ENCODE measurements around the gene RWDD1. TPM values are rescaled to one million over a fixed set of nuclear protein-coding genes. Genes with fewer than 3 reads are reported as not detected.
"Not testable (repeated sequence)": the region's sequence is repeated elsewhere in the genome, so short reads cannot be mapped to it uniquely, and the experiment has no call there.

RWDD1 gene
- total RNA-seq, 2 donors from 2014 or later = 19.5 to 51.0 TPM

DNA sequence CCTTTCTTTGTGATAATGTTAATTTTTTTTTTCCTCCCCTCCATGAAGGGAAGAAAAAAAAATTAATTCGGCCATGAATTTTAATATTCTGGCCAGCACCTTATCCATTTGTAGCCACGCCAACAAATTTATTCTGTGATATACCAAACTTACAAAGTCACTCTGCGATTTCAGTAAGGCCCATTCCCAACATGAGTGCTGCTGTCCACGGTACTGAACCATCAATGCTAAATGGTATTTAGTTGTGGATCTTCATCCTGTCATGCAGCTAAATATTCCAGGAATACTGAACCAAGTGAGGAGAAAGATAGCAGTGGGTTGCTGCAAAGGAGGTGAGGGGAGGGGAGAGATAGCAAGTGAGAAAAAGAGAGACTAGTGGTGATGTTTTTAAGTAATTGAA, 25.5 kb downstream of the RWDD1 start:
- H3K4me1 ChIP-seq (ENCODE audit: control insufficient read depth in 1 of 2, low read depth in 2 of 2) = no peaks in the 10 kb centered on the region
- ATAC-seq (ENCODE audit: insufficient number of reproducible peaks, low FRiP score, low read depth) = no peak
- H3K9me3 ChIP-seq = no peaks in the 10 kb centered on the region
- H3K27ac ChIP-seq = no peak overlapping the region
- peaks cover 21% of the 10 kb centered on the region for H3K36me3 ChIP-seq
- DNase-seq (ENCODE audit: low spot score) = no peak
- no peaks in the 10 kb centered on the region for H3K27me3 ChIP-seq (replicated peaks; ENCODE audit: insufficient read depth)
- TF ChIP-seq CTCF (IDR thresholded peaks at IDR 0.05) = no peak
- no peak overlapping the region for H3K4me3 ChIP-seq

- H3K36me3 ChIP-seq; ATAC-seq (ENCODE audit: insufficient number of reproducible peaks, low FRiP score, low read depth); DNase-seq (ENCODE audit: low spot score); H3K4me3 ChIP-seq; H3K4me1 ChIP-seq (ENCODE audit: control insufficient read depth in 1 of 2, low read depth in 2 of 2); H3K27ac ChIP-seq; H3K9me3 ChIP-seq; H3K27me3 ChIP-seq (replicated peaks; ENCODE audit: insufficient read depth): not testable (repeated sequence)
Measured at GRCh38 chr6:116603916-116604315, 32.6 kb downstream of the RWDD1 start.

DNA sequence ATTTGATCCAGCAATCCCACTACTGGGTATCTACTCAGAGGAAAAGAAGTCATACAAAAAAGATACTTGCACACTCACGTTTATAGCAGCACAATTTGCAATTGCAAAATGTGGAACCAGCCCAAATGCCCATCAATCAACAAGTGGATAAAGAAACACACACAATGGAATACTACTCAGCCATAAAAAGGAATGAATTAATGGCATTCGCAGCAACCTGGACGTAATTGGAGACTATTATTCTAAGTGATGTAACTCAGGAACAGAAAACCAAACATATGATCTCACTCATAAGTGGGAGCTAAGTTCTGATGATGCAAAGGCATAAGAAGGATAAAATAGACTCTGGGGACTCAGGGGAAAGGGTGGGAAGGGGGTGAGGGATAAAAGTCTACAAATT, 33.6 kb downstream of the RWDD1 start:
- DNase-seq (ENCODE audit: low spot score); H3K4me1 ChIP-seq (ENCODE audit: control insufficient read depth in 1 of 2, low read depth in 2 of 2); H3K27me3 ChIP-seq (replicated peaks; ENCODE audit: insufficient read depth); H3K36me3 ChIP-seq; H3K4me3 ChIP-seq; H3K27ac ChIP-seq; ATAC-seq (ENCODE audit: insufficient number of reproducible peaks, low FRiP score, low read depth); H3K9me3 ChIP-seq: not testable (repeated sequence)

DNA sequence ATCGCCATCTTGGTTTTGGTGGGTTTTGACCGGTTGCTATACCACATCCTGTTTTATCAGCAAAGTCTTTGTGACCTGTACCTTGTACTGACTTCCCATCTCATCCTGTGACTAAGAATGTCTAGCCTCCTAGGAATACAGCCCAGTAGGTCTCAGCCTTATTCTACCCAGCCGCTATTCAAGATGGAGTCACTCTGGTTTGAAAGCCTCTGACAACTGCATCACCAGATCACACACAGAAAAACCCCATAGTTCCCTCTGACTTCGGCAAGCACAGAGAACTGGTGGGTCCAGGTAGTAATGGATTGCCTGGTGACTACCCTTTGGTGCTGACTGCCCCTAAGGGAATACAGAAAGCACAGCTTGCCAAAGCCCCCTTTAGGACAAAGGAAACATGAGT, 34.6 kb downstream of the RWDD1 start:
- Histone ChIP-seq H3K4me3 (no peak overlapping the region), H3K27ac (no peak overlapping the region), H3K9me3 (no peaks in the 10 kb centered on the region), H3K4me1 (ENCODE audit: control insufficient read depth in 1 of 2, low read depth in 2 of 2) (no peaks in the 10 kb centered on the region), H3K27me3 (replicated peaks; ENCODE audit: insufficient read depth) (no peaks in the 10 kb centered on the region), H3K36me3 (no peaks in the 10 kb centered on the region)
- TF ChIP-seq CTCF (IDR thresholded peaks at IDR 0.05) = no peak
- no peak for ATAC-seq (ENCODE audit: insufficient number of reproducible peaks, low FRiP score, low read depth)
- no peak for DNase-seq (ENCODE audit: low spot score)

DNA sequence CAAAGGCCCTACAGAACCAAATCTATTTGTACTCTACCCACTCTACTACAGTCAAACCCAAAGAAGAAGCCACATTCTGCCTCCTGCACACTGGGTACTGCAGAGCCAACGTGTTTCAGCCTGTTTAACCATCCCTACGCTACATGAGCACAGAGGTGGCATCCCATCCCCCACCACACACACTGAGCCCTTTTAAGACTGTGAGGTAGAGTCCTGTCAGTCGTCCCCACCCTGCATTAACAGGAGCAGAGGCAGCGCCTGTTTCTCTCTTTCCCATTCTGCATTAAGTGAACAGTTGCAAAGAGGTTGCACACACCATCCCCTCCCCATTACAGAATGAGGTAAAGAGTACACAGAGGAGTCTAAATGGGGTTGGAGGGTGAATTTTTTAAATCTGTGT, 39.8 kb downstream of the RWDD1 start:
- DNase-seq (ENCODE audit: low spot score) (no peak), ATAC-seq (ENCODE audit: insufficient number of reproducible peaks, low FRiP score, low read depth) (no peak)
- TF ChIP-seq CTCF (IDR thresholded peaks at IDR 0.05) = no peak
- H3K9me3 ChIP-seq = no peaks in the 10 kb centered on the region
- H3K36me3 ChIP-seq = no peaks in the 10 kb centered on the region
- no peaks in the 10 kb centered on the region for H3K4me1 ChIP-seq (ENCODE audit: control insufficient read depth in 1 of 2, low read depth in 2 of 2)
- no peaks in the 10 kb centered on the region for H3K27me3 ChIP-seq (replicated peaks; ENCODE audit: insufficient read depth)
- no peak overlapping the region for H3K4me3 ChIP-seq
- H3K27ac ChIP-seq = no peak overlapping the region

DNA sequence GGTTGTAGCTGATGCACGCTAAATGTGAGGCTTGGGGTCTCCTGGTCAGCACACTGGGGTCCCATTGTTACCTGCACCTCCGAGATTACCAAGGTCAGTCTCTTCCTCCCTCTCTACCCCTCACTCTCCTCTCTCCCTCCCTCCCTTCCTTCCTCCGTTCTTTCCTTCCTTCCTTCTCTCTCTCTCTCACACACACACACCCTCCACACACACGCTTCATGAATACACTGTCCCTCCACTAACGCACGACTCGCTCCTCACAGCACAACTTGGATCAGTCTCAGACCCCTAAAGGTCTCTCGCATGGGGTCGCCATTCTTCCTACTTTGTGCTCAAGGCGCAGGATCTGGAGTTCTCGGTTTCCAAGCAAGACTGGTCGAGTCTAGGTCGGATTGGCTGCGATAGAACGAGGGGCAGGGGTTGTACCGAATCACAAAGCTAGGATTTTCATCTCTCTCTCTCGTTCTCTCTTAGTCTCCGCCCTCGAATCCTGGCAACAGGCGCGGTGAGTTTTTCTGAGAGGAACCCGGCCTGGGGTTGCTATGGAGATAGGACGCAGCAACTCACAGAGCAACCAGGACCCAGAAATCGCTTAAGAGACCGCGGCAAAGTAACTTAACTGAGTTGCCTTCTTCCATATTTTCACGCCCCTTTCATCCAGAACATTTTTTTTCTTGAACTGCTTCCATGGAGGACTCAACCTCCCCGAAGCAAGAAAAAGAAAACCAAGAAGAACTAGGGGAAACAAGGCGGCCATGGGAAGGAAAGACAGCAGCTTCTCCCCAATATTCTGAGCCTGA, 44.8 kb downstream of the RWDD1 start, which contains the start of gene RSPH4A:
Gene RSPH4A, plus strand, starts transcription at position 543 of the 800 bp plus-strand sequence. Its CDS starts 145 bp downstream, at position 688.
- H3K27ac ChIP-seq = no peak within 1 kb of the TSS
- no peak for TF ChIP-seq CTCF (IDR thresholded peaks at IDR 0.05)
- DNase-seq (ENCODE audit: low spot score) = peak; percentile 83
- no peaks in the 10 kb centered on the region for H3K36me3 ChIP-seq
- H3K27me3 ChIP-seq (replicated peaks; ENCODE audit: insufficient read depth) = no peaks in the 10 kb centered on the region
- peak within 1 kb of the TSS; percentile 81 for H3K4me3 ChIP-seq
- peak; percentile 99 for ATAC-seq (ENCODE audit: insufficient number of reproducible peaks, low FRiP score, low read depth)
- no peaks in the 10 kb centered on the region for H3K9me3 ChIP-seq
- peaks cover 0 to 8% of the 10 kb centered on the region in 2 donors for H3K4me1 ChIP-seq (ENCODE audit: control insufficient read depth in 1 of 2, low read depth in 2 of 2)

Measured in thoracic aorta (tissue), 2 donors.